HEK293 (cell line): ENCODE results near the gene AK1.

Experiments used
- CTCF ChIA-PET: fragments of 350-600 bp; formaldehyde crosslinking; extraction: SDS; loops from one replicate; lab custom pipeline; 2021; ENCODE audit warnings: antibody characterized with exemption; lab: Yijun Ruan, JAX
- POLR2A ChIA-PET: fragments of 300-600 bp; formaldehyde crosslinking; extraction: SDS; loops from one replicate; lab custom pipeline; 2020; ENCODE audit warnings: antibody characterized with exemption, inconsistent platforms; lab: Yijun Ruan, JAX
- H3K27ac ChIP-seq: fragments of 200-500 bp; sonication (Bioruptor generic); 2 replicates; pipeline ENCODE4 v1.5.1; 2014; ENCODE audit warnings: low read depth, low read length, control low read depth, inconsistent platforms; ENCODE audit errors: extremely low read depth
- H3K36me3 ChIP-seq, 2 experiments: fragments of 200-500 bp in 1 of 2; sonication (Bioruptor generic) in 1 of 2; 1 replicate in 1 of 2; 2 replicates in 1 of 2; pipeline ENCODE4 v1.5.1; 2014 to 2017; ENCODE audit warnings: inconsistent platforms in 2 of 2, low read length in 2 of 2; ENCODE audit not compliant: control insufficient read depth in 2 of 2, insufficient read depth in 1 of 2
- H3K4me1 ChIP-seq: fragments of 200-500 bp; sonication (Bioruptor generic); 2 replicates; pipeline ENCODE4 v1.5.1; 2014; ENCODE audit warnings: mild to moderate bottlenecking, low read length, inconsistent platforms; ENCODE audit not compliant: control insufficient read depth, insufficient read depth
- H3K4me3 ChIP-seq: 2 replicates; pipeline ENCODE4 v1.5.1; 2011; ENCODE audit warnings: low read depth, mild to moderate bottlenecking, control low read depth, low read length, moderate library complexity
- H3K9me3 ChIP-seq: fragments of 200-500 bp; sonication (Bioruptor generic); 2 replicates; pipeline ENCODE4 v1.5.1; 2014; ENCODE audit warnings: low read depth, low read length, inconsistent platforms; ENCODE audit not compliant: control insufficient read depth, insufficient read depth
- GLIS1 ChIP-seq: fragments of 450-650 bp; formaldehyde crosslinking; IDR thresholded peaks from 2 replicates; pipeline ENCODE4 v1.5.1; 2016; ENCODE audit warnings: missing biosample characterization, missing genetic modification characterization
- GLIS2 ChIP-seq: fragments of 450-650 bp; formaldehyde crosslinking; IDR thresholded peaks from 2 replicates; pipeline ENCODE4 v1.5.1; 2016; ENCODE audit warnings: missing biosample characterization, missing genetic modification characterization
- KLF1 ChIP-seq: fragments of 450-650 bp; formaldehyde crosslinking; IDR thresholded peaks from 2 replicates; pipeline ENCODE4 v1.5.1; 2016; ENCODE audit warnings: missing biosample characterization, missing genetic modification characterization
- MEIS1 ChIP-seq: sonication (generic); formaldehyde crosslinking; IDR thresholded peaks from 2 replicates; pipeline ENCODE4 v1.8.1; 2022; ENCODE audit warnings: missing genetic modification reagents, mild to moderate bottlenecking, borderline replicate concordance
- MYNN ChIP-seq: fragments of 450-650 bp; formaldehyde crosslinking; IDR thresholded peaks from 2 replicates; pipeline ENCODE4 v1.5.1; 2016; ENCODE audit warnings: missing biosample characterization, missing genetic modification characterization, borderline replicate concordance
- MZF1 ChIP-seq: fragments of 450-650 bp; formaldehyde crosslinking; IDR thresholded peaks from 2 replicates; pipeline ENCODE4 v1.5.1; 2017; ENCODE audit warnings: missing biosample characterization, missing genetic modification characterization, borderline replicate concordance
- SETDB1 ChIP-seq: IDR thresholded peaks from one replicate; pipeline ENCODE4 v1.6.1; 2017; ENCODE audit warnings: mild to moderate bottlenecking, low read length, moderate library complexity, mixed read lengths; ENCODE audit not compliant: insufficient read length
- SP7 ChIP-seq: fragments of 450-650 bp; formaldehyde crosslinking; IDR thresholded peaks from 2 replicates; pipeline ENCODE4 v1.5.1; 2016; ENCODE audit warnings: missing biosample characterization, missing genetic modification characterization
- TRIM28 ChIP-seq: IDR thresholded peaks from 2 replicates; pipeline ENCODE4 v1.6.1; 2011; ENCODE audit warnings: low read length, control low read depth, borderline replicate concordance
- ZBTB1 ChIP-seq: fragments of 450-650 bp; formaldehyde crosslinking; IDR thresholded peaks from 2 replicates; pipeline ENCODE4 v1.5.1; 2016; ENCODE audit warnings: missing biosample characterization, missing genetic modification characterization
- ZIC2 ChIP-seq: fragments of 450-650 bp; formaldehyde crosslinking; IDR thresholded peaks from 2 replicates; pipeline ENCODE4 v1.5.1; 2016; ENCODE audit warnings: missing biosample characterization, missing genetic modification characterization
- ZNF132 ChIP-seq: fragments of 450-650 bp; formaldehyde crosslinking; IDR thresholded peaks from 2 replicates; pipeline ENCODE4 v1.5.1; 2017; ENCODE audit warnings: missing biosample characterization, missing genetic modification characterization, borderline replicate concordance
- ZNF155 ChIP-seq: fragments of 450-650 bp; formaldehyde crosslinking; IDR thresholded peaks from 2 replicates; pipeline ENCODE4 v1.5.1; 2016; ENCODE audit warnings: missing biosample characterization, missing genetic modification characterization
- ZNF169 ChIP-seq: fragments of 450-650 bp; formaldehyde crosslinking; IDR thresholded peaks from 2 replicates; pipeline ENCODE4 v1.5.1; 2016; ENCODE audit warnings: missing biosample characterization, missing genetic modification characterization
- ZNF202 ChIP-seq: fragments of 450-650 bp; formaldehyde crosslinking; IDR thresholded peaks from 2 replicates; pipeline ENCODE4 v1.5.1; 2016; ENCODE audit warnings: missing biosample characterization, missing genetic modification characterization, borderline replicate concordance
- ZNF223 ChIP-seq: fragments of 450-650 bp; formaldehyde crosslinking; IDR thresholded peaks from 2 replicates; pipeline ENCODE4 v1.5.1; 2016; ENCODE audit warnings: missing biosample characterization, missing genetic modification characterization
- ZNF239 ChIP-seq: fragments of 450-650 bp; formaldehyde crosslinking; IDR thresholded peaks from 2 replicates; pipeline ENCODE4 v1.5.1; 2016; ENCODE audit warnings: missing biosample characterization, missing genetic modification characterization
- ZNF548 ChIP-seq: fragments of 450-650 bp; formaldehyde crosslinking; IDR thresholded peaks from 2 replicates; pipeline ENCODE4 v1.5.1; 2016; ENCODE audit warnings: missing biosample characterization, missing genetic modification characterization
- ZNF596 ChIP-seq: fragments of 450-650 bp; IDR thresholded peaks from 2 replicates; pipeline ENCODE4 v1.5.0; 2018; ENCODE audit warnings: missing biosample characterization, mild to moderate bottlenecking, missing genetic modification characterization, moderate library complexity
- ZNF692 ChIP-seq: fragments of 450-650 bp; formaldehyde crosslinking; IDR thresholded peaks from 2 replicates; pipeline ENCODE4 v1.5.1; 2016; ENCODE audit warnings: missing biosample characterization, missing genetic modification characterization
- ZNF707 ChIP-seq: fragments of 450-650 bp; formaldehyde crosslinking; IDR thresholded peaks from 2 replicates; pipeline ENCODE4 v1.5.1; 2016; ENCODE audit warnings: missing biosample characterization, missing genetic modification characterization
- ZNF791 ChIP-seq: fragments of 450-650 bp; formaldehyde crosslinking; IDR thresholded peaks from 2 replicates; pipeline ENCODE4 v1.5.1; 2016; ENCODE audit warnings: missing biosample characterization, missing genetic modification characterization
- ZNF837 ChIP-seq: fragments of 450-650 bp; formaldehyde crosslinking; IDR thresholded peaks from 2 replicates; pipeline ENCODE4 v1.5.1; 2016; ENCODE audit warnings: missing biosample characterization, missing genetic modification characterization
- ZSCAN23 ChIP-seq: fragments of 450-650 bp; formaldehyde crosslinking; IDR thresholded peaks from 2 replicates; pipeline ENCODE4 v1.5.1; 2016; ENCODE audit warnings: missing biosample characterization, missing genetic modification characterization
- TF ChIP-seq, protein P1 (sequence below): fragments of 450-650 bp; formaldehyde crosslinking; IDR thresholded peaks from 2 replicates; pipeline ENCODE4 v1.5.1; 2017; ENCODE audit warnings: missing biosample characterization, missing genetic modification characterization

The AK1 gene

GRCh38 chr9:127895811-127896210 is 18.3 kb upstream of the AK1 start (continued):
- no peak for TF ChIP-seq MZF1 (tag by site-specific recombination)
- no peak for TF ChIP-seq MEIS1
- no peak for TF ChIP-seq SP7 (tag by site-specific recombination)
- TF ChIP-seq KLF1, result no peak
- TF ChIP-seq, protein P1, sequence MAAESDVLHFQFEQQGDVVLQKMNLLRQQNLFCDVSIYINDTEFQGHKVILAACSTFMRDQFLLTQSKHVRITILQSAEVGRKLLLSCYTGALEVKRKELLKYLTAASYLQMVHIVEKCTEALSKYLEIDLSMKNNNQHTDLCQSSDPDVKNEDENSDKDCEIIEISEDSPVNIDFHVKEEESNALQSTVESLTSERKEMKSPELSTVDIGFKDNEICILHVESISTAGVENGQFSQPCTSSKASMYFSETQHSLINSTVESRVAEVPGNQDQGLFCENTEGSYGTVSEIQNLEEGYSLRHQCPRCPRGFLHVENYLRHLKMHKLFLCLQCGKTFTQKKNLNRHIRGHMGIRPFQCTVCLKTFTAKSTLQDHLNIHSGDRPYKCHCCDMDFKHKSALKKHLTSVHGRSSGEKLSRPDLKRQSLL, result no peak

- ChIA-PET CTCF (interaction anchor here (1.6 kb wide), 1 partner anchor 24 kb away, joined by 10 read pairs; no protein-coding TSS in a partner anchor), POLR2A (interaction anchor here (0.7 kb wide), 1 partner anchor 11 kb away, joined by 3 read pairs; no protein-coding TSS in a partner anchor)
- Histone ChIP-seq H3K27ac (no peak overlapping the region), H3K36me3 (peaks cover 3 to 71% of the 10 kb centered on the region in 2 experiments; a peak in 2 of 3 replicates), H3K4me3 (no peak overlapping the region), H3K4me1 (no peaks in the 10 kb centered on the region), H3K9me3 (no peaks in the 10 kb centered on the region)
- no peak for TF ChIP-seq ZNF837 (tag by site-specific recombination)
- TF ChIP-seq ZNF239, result no peak
- TF ChIP-seq SETDB1, result no peak
- TF ChIP-seq GLIS1 (tag by site-specific recombination), result no peak
- TF ChIP-seq ZNF596 (tag by site-specific recombination), result no peak
Observed at GRCh38 chr9:127893392-127893791, 15.9 kb upstream of the AK1 start.

DNA sequence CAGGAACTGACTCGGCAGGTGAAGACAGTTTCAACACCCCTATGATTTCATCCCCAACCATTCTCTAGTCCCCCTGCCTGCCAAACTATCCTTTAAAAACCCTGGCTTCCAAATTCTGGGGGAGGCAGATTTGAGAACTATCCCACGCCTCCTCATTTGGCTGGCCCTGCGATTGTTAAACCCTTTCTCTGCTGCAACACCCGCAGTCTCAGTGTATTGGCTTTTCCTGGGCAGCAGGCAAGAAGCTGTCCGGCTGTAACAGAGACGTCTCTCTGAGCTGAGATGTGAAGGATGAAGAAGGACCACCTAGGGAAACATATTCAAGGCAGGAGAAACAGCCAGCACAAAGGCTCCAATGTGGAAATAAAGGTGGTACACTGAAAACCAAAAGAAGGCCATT is 15.4 kb upstream of the AK1 start:
- TF ChIP-seq SETDB1 (peak; percentile 66), ZNF692 (tag by site-specific recombination) (no peak)
- TF ChIP-seq, all 188 proteins: peak for 1
- CTCF ChIA-PET, result interaction anchor here (1.6 kb wide), 1 partner anchor 23 kb away, joined by 10 read pairs; no protein-coding TSS in a partner anchor
- peaks cover 3 to 73% of the 10 kb centered on the region in 2 experiments; a peak in 2 of 3 replicates for H3K36me3 ChIP-seq
- POLR2A ChIA-PET, result no interaction called here
- no peaks in the 10 kb centered on the region for H3K9me3 ChIP-seq
- H3K4me3 ChIP-seq, result no peak overlapping the region
- H3K27ac ChIP-seq, result no peak overlapping the region
- no peaks in the 10 kb centered on the region for H3K4me1 ChIP-seq

DNA sequence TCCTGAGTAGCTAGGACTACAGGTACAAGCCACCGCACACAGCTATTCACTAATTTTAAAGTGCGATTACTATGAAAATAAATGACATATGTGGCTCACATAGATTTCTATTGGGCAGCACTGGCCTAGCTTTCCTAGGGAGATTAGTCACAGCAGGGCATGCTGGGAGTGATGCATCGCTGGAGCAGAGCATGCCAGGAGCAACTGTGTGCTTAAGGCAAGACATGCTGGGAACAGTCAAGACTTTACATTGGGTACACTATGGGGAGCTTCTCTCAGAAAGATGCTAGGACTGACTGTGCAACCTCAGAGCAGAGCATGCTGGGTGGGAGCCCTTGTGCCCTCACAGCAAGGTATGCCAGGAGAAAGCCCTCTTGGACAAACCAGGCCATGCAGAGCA is 12.6 kb upstream of the AK1 start:
- TF ChIP-seq ZNF548 (tag by site-specific recombination) (no peak), ZIC2 (tag by site-specific recombination) (peak; percentile 69), ZNF791 (tag by site-specific recombination) (no peak)
- no peak overlapping the region for H3K4me3 ChIP-seq
- no peaks in the 10 kb centered on the region for H3K9me3 ChIP-seq
- H3K27ac ChIP-seq, result no peak overlapping the region
- H3K36me3 ChIP-seq, result peaks cover 7 to 72% of the 10 kb centered on the region in 2 experiments
- ChIA-PET POLR2A (interaction anchor here (1.1 to 1.2 kb wide), 2 partner anchors 8 to 13 kb away, joined by 4 read pairs; no protein-coding TSS in a partner anchor), CTCF (interaction anchor here (0.6 kb wide), 2 partner anchors 62 to 117 kb away, joined by 3 to 5 read pairs; no protein-coding TSS in a partner anchor)
- no peaks in the 10 kb centered on the region for H3K4me1 ChIP-seq

DNA sequence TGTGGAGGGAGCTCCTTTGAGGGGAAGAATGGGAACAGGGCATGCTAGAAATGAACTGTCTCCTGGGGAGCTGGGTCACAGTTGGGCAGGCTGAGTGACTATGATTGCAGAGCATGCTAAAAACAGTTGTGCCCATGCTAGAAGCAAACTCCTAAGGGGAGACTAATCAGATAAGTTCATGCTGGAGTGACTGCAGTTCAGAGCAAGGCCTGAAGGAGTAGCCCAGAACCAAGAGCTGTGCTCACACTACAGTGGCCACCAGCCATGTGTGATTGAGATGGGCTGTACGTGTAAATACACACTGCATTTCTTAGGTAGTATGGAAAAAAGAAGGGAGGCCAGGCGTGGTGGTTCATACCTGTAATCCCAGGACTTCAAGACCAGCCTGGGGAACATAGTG is 10.3 kb upstream of the AK1 start:
- POLR2A ChIA-PET, result interaction anchor here (1.7 kb wide), 1 partner anchor 9 kb away, joined by 6 read pairs; no protein-coding TSS in a partner anchor
- Histone ChIP-seq H3K4me1 (no peaks in the 10 kb centered on the region), H3K4me3 (no peak overlapping the region), H3K9me3 (no peaks in the 10 kb centered on the region), H3K36me3 (peaks cover 7 to 50% of the 10 kb centered on the region in 2 experiments), H3K27ac (no peak overlapping the region)
- CTCF ChIA-PET, result interaction anchor here (1.2 kb wide), 1 partner anchor 19 kb away, joined by 4 read pairs; no protein-coding TSS in a partner anchor
- TF ChIP-seq ZNF155 (tag by site-specific recombination) (no peak), GLIS2 (tag by site-specific recombination) (no peak), ZSCAN23 (tag by site-specific recombination) (no peak), TRIM28 (no peak), ZNF223 (no peak), ZNF202 (tag by site-specific recombination) (no peak), MYNN (tag by site-specific recombination) (no peak), ZNF169 (tag by site-specific recombination) (no peak), ZNF707 (tag by site-specific recombination) (no peak), ZBTB1 (tag by site-specific recombination) (no peak), ZNF132 (tag by site-specific recombination) (no peak)
